GM18868 (cell line): Measurements from ENCODE around the gene HOXA10.
A peak's percentile ranks its signal among the peaks of the same experiment; 100 is the strongest.

Source experiments
- ATAC-seq: cut with Tn5 transposase; IDR thresholded peaks from one replicate; pipeline ENCODE4 v1.9.1; 2021; ENCODE audit warnings: mild to moderate bottlenecking, moderate library complexity; ENCODE audit not compliant: unreplicated experiment

The HOXA10 gene

DNA sequence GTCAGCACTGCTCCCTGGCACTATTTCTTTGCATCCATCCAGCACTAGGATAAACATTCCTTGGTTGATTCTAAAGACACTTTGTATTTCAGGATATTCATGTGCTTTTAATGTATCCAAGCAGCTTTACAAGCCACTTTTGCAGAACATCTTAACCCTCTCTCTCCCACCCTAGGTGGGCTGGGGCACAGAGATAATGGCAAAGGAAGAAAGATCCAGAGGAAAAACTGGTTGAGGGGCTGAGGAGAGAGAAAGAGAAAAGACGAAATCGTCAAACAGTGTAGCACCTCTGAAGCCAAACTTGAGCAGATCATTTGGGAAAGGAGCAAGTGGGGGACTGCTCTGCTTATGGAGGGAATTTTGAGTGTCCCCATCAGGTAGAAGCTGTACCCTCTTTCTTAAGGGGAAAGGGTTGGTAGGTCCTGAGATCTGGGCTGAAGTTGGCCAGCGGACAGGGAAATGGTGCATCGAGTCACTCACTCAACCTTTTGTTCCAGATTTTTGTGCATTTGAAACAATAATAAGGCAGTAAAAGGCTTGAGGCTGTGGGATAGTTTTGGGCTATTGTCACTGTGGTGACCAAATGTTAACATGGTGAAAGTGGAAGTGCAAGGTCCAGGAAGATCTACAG is 30.0 kb upstream of the HOXA10 start:
- no peak for ATAC-seq

- ATAC-seq = no peak
Observed at GRCh38 chr7:27203365-27203953, 29.3 kb upstream of the HOXA10 start.

DNA sequence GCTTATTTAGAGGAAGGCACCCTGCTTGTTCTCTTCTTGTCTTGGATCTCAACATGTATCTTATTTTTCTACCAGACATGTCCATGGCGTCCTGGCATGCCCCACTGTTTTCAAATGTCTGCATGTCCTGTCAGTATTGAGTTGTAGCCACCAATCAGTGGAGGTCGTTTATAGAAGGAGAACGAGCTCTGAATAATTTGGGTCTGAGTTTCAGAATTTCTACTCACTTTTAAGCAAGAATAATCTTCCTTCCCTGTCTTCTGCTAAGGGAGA is 28.7 kb upstream of the HOXA10 start:
- no peak for ATAC-seq

DNA sequence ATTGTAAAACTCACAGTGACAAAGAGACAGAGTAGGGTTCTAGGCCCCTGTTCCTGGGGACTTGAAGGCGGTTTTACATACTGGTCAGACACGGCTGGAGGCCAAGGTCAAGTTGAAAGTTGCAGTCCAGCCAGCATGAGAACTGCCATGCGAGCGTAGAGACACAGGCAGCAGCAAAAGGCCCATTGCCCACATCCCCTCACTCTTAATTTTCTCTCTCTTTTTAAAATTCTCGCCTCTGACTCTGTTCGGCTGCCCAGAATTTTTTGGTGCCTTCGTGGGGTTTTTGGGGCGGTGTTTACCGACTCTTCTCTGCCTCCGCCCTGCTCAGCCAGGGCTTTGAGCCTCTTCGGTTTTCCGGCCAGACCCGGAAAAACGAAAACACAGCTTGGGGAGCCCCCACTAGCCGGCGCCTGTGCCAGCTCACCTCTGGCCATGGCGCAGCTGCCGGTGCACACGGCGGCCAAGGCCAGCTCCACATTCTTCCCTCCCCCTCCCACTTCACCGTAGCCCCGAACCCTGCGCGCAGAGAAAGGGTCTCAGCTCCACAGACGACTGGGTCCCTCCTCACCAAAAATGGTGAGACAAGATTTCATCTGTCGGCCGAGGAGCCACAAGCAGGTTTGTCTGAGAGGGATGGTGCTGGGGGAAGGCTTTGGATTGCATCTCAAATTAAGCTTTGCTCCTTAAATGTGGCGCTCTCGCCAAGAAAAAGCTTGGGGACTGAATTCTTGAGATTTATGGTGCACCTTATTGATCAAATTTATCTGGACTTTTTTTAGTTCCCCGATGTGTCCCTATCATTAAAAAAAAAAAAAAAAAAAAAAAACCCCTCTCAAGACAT is 28.1 kb upstream of the HOXA10 start:
- no peak for ATAC-seq

GRCh38 chr7:27201580-27202017 is 27.5 kb upstream of the HOXA10 start:
- ATAC-seq = no peak

GRCh38 chr7:27200761-27201579 is 26.9 kb upstream of the HOXA10 start:
- peak; percentile 36 for ATAC-seq

DNA sequence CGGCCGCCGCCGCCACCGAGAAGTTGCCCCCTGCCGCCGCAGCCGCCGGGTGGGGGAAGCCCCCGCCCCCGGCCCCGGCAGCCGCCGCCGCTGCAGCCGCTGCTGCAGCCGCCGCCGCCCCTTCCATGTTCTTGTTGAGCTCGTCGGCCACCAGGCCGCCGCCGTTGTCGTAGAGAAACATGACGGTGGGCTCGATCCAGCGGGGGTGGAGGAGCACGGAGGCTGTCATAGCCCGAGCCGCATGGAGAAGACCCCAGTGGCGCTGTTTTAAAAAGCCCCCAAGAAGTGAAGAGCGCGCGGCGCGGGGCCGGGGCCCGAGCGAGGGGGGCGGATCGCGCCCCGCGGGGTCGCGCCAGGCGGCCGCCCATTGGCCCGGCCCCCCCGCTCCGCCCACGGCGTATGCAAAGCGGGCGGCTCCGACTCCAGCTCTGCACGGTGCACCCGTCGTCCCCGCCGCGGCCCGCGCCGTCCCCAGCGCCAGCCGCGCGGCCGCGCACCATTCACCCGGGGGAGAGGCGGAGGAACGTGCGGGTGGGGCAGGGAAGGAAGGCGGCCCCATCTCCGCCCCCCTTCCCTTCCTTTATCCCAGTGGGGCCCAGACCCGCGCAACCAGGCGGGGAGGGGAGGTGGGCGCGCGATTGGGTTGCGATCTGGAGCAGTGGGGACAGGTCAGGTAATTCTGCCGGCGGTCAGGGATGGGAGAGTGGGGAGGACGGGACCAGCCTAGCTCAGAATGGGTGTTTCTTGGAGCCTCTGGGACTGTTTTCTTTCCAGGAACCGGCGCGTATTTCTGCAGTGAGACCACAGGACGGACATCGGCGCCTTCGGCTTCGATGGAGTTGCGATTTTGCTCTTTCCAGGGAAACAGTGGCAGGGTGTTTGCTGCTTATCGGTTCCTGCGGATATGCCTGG is 26.0 kb upstream of the HOXA10 start, which contains the start of gene HOXA13:
HOXA13 (minus strand) TSS at position 243 of the 912 bp plus-strand sequence; CDS start at position 229, 14 bp downstream.
- peak; percentile 63 for ATAC-seq

- peak; percentile 6 for ATAC-seq
Observed at GRCh38 chr7:27198871-27199801, 25.0 kb upstream of the HOXA10 start.

DNA sequence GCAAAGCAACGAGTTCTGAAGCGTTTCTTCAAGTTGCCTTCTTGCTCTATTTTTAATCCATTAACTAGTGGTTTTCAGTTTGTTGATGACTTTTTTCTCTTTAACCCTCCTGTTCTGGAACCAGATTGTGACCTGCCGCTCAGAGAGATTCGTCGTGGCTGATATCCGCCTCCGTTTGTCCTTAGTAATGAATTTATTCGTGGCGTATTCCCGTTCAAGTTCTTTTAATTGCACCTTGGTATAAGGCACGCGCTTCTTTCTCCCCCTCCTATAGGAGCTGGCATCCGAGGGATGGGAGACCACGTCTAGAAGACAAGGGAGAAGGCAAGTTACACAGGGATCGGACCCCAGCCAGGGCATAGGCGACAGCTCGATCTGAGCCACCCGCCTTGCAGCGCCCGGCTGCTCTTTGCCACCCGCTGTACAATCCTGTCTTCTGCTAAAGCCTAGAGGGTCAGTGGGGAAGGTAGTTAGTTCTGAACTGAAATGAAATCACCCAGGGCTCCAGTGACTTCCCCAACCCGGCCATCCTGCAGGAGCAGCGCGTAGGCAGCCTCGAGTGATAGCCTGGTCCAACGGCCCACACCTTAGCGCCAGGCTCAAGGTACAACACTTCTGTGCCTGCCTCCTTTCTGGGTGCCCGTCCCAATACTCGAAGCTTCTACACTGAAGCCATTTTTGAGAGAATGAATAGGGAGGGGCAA is 24.2 kb upstream of the HOXA10 start:
- ATAC-seq = no peak

GRCh38 chr7:27197137-27198042 is 23.3 kb upstream of the HOXA10 start:
- no peak for ATAC-seq

- no peak for ATAC-seq
Observed at GRCh38 chr7:27196287-27196767, 22.2 kb upstream of the HOXA10 start.

GRCh38 chr7:27194686-27195379 is 20.7 kb upstream of the HOXA10 start:
- no peak for ATAC-seq

DNA sequence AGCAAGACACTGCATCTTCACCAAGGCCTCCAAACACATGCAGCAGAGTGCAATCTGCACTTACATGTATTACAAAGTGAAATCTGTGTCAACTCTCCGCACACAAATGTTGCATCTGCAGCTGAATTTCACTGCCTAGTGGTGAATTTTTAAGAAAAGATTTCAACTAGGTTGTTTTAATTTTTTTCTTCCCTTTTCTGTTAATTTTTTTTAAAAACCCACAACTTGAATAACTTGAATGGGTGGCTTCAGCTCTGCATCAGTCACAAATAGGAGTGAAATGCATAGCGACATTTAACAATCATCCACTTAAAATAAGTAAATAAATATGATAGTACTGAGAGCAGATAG is 19.9 kb upstream of the HOXA10 start:
- no peak for ATAC-seq

- no peak for ATAC-seq
Observed at GRCh38 chr7:27193335-27194001, 19.3 kb upstream of the HOXA10 start.

DNA sequence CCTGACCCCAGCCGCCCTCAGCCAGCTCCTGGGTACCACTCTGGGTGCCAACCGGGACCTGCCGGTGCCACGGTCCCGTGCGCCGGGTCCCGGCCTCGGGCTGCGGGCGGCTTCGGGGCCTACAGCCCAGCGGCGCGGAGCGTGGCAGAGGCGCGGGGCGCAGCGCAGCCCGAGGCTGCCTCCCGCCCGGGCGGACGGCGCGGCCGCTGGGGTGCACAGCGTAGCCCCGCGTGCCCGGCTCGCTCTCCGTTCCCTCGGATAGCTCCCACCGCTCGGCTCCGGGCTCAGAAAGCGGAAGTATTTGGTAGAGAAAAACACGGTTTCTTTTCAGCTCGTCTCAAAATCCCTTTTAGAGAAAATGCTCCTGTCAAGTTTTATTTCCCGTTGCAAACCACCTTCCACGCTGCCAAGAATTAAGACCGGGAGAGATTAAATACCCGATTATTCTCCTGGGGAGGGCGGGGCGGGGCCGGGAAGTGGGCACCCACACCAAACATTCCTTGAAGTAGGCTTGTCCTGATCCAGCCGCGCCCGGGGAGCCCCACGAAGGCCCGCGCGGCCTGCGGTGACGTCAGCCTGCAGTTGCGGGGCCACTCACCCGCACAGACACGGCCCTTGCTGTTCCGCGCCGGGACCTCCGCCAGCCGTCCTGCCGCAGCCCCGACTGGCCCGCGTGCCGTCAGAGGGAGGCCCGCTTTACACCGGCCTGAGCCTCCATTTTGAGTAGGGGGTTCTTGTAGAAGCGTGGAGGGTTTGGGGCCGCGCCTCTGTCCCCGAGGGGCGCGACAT is 18.6 kb upstream of the HOXA10 start:
- ATAC-seq = no peak
